Glutamatergic neuron (in vitro differentiated cells): Measurements from ENCODE around the gene HDAC3. TPM values are rescaled to one million over a fixed set of nuclear protein-coding genes. Genes with fewer than 3 reads are reported as not detected.

Source experiments
- DNase-seq: peaks from one replicate; pipeline ENCODE4 v3.0.0; 2022
- H3K27ac Mint-ChIP-seq: one replicate; pipeline ENCODE4 v1.8.0; 2020; ENCODE audit warnings: mild to moderate bottlenecking, mixed read lengths, inconsistent platforms; ENCODE audit not compliant: unreplicated experiment
- H3K27me3 Mint-ChIP-seq: one replicate; pipeline ENCODE4 v1.8.0; 2020; ENCODE audit warnings: mild to moderate bottlenecking, moderate library complexity, mixed read lengths, inconsistent platforms; ENCODE audit not compliant: unreplicated experiment
- H3K36me3 Mint-ChIP-seq: one replicate; pipeline ENCODE4 v1.8.0; 2020; ENCODE audit warnings: mild to moderate bottlenecking, mixed read lengths, inconsistent platforms; ENCODE audit not compliant: unreplicated experiment
- H3K4me1 Mint-ChIP-seq: one replicate; pipeline ENCODE4 v1.8.0; 2020; ENCODE audit warnings: mild to moderate bottlenecking, low read depth, mixed read lengths, inconsistent platforms; ENCODE audit not compliant: unreplicated experiment
- H3K4me3 Mint-ChIP-seq: one replicate; pipeline ENCODE4 v1.8.0; 2020; ENCODE audit warnings: mild to moderate bottlenecking, mixed read lengths, inconsistent platforms; ENCODE audit not compliant: unreplicated experiment
- H3K9me3 Mint-ChIP-seq: one replicate; pipeline ENCODE4 v1.8.0; 2020; ENCODE audit warnings: mild to moderate bottlenecking, moderate library complexity, mixed read lengths, inconsistent platforms; ENCODE audit not compliant: unreplicated experiment
- CTCF ChIP-seq: fragments of 200-600 bp; sonication (generic); IDR thresholded peaks from one replicate; pipeline ENCODE4 v1.5.0; 2021; ENCODE audit not compliant: partially characterized antibody, unreplicated experiment
- total RNA-seq: library from RNA; stranded (reverse); fragmentation: NEBNext Ultra II Directional; extraction: Animal tissue kit (Norgen Biotek cat#: 25700); gene quantifications from one replicate; pipeline ENCODE4 v1.2.1, GENCODE V29; 2021; ENCODE audit not compliant: unreplicated experiment

The HDAC3 gene
- total RNA-seq, 1 donor from 2014 or later, result 81.8 TPM

- no peak for TF ChIP-seq CTCF
- H3K27me3 Mint-ChIP-seq, result peaks cover 7% of the 10 kb centered on the region
- peaks cover 3% of the 10 kb centered on the region for H3K36me3 Mint-ChIP-seq
- H3K4me3 Mint-ChIP-seq, result no peak overlapping the region
- no peak for DNase-seq
- peaks cover 10% of the 10 kb centered on the region for H3K9me3 Mint-ChIP-seq
- no peak overlapping the region for H3K27ac Mint-ChIP-seq
- no peaks in the 10 kb centered on the region for H3K4me1 Mint-ChIP-seq
These were observed 17.6 kb upstream of the HDAC3 start for GRCh38 chr5:141654298-141654697.

- no peaks in the 10 kb centered on the region for H3K36me3 Mint-ChIP-seq
- no peak for DNase-seq
- H3K9me3 Mint-ChIP-seq, result peaks cover 10% of the 10 kb centered on the region
- no peak overlapping the region for H3K27ac Mint-ChIP-seq
- H3K4me1 Mint-ChIP-seq, result no peaks in the 10 kb centered on the region
- peak overlapping the region; percentile 73 for H3K4me3 Mint-ChIP-seq
- H3K27me3 Mint-ChIP-seq, result peaks cover 7% of the 10 kb centered on the region
- no peak for TF ChIP-seq CTCF
These were observed 15.1 kb upstream of the HDAC3 start for GRCh38 chr5:141651728-141652105.

- Mint-ChIP-seq H3K36me3 (no peaks in the 10 kb centered on the region), H3K4me1 (no peaks in the 10 kb centered on the region), H3K4me3 (peak within 1 kb of the TSS; percentile 99), H3K27me3 (peaks cover 7% of the 10 kb centered on the region), H3K9me3 (peaks cover 9% of the 10 kb centered on the region), H3K27ac (no peak within 1 kb of the TSS)
- TF ChIP-seq CTCF, result no peak
- DNase-seq, result peak; percentile 94
These were observed 14.4 kb upstream of the HDAC3 start, which contains the start of gene FCHSD1 for GRCh38 chr5:141650851-141651727. TSS of gene FCHSD1 (minus strand) at chr5:141651418. CDS start at chr5:141651368, 50 bp downstream.

- no peaks in the 10 kb centered on the region for H3K36me3 Mint-ChIP-seq
- peaks cover 4% of the 10 kb centered on the region for H3K27me3 Mint-ChIP-seq
- no peaks in the 10 kb centered on the region for H3K4me1 Mint-ChIP-seq
- no peak for TF ChIP-seq CTCF
- DNase-seq, result no peak
- no peak overlapping the region for H3K27ac Mint-ChIP-seq
- peaks cover 7% of the 10 kb centered on the region for H3K9me3 Mint-ChIP-seq
- peak overlapping the region; percentile 59 for H3K4me3 Mint-ChIP-seq
These were observed 13.3 kb upstream of the HDAC3 start for GRCh38 chr5:141649972-141650371.

GRCh38 chr5:141649056-141649688, 12.5 kb upstream of the HDAC3 start:
- DNase-seq, result no peak
- H3K27ac Mint-ChIP-seq, result no peak overlapping the region
- no peak for TF ChIP-seq CTCF
- H3K4me1 Mint-ChIP-seq, result no peaks in the 10 kb centered on the region
- H3K4me3 Mint-ChIP-seq, result no peak overlapping the region
- no peaks in the 10 kb centered on the region for H3K36me3 Mint-ChIP-seq
- peaks cover 6% of the 10 kb centered on the region for H3K27me3 Mint-ChIP-seq
- peaks cover 7% of the 10 kb centered on the region for H3K9me3 Mint-ChIP-seq
